K562 (cell line): ENCODE measurements around the gene UBE2I. TPM values are rescaled to one million over a fixed set of nuclear protein-coding genes. Genes with fewer than 3 reads are reported as not detected.

ENCODE experiments used
- ATAC-seq: fragments of 200-7000 bp; cut with Tn5 transposase; 3 replicates; pipeline ENCODE4 v1.9.1; 2020; ENCODE audit warnings: moderate library complexity
- BruUV-seq: library from RNA; stranded (reverse); fragments of 400-500 nt; replicated peaks from 2 replicates; lab custom pipeline; 2021; lab: Mats Ljungman, UMichigan
- CTCF ChIA-PET: fragments of 300-600 bp; formaldehyde crosslinking; extraction: SDS; loops from one replicate; lab custom pipeline; 2021; ENCODE audit warnings: low intra/inter-chr PET ratio; lab: Yijun Ruan, JAX
- POLR2A ChIA-PET: fragments of 300-600, 350-650 bp; sonication (Branson Sonifier 250); formaldehyde crosslinking; extraction: SDS; loops from one replicate; lab custom pipeline; 2021; ENCODE audit warnings: antibody characterized with exemption, inconsistent platforms; lab: Yijun Ruan, JAX
- DNase-seq, 4 experiments: peaks; one replicate each; pipeline versions ENCODE4 v3.0.0 to v3.0.0-alpha.2; 2011 to 2018; ENCODE audit warnings: low spot score in 3 of 4, mixed read lengths in 3 of 4; ENCODE audit errors: extremely low read depth in 1 of 4
- FAIRE-seq: peaks from 2 replicates; lab custom pipeline; 2011; peaks lifted over from hg19 to GRCh38; lab: Jason Lieb, UNC
- H2AFZ ChIP-seq: 2 replicates; pipeline ENCODE4 v1.6.0; 2011; ENCODE audit warnings: low read depth, low read length, control low read depth, inconsistent platforms
- H3K27ac ChIP-seq: fragments of 200-600 bp; 3 replicates; pipeline ENCODE4 v1.8.0; 2011; ENCODE audit warnings: low read depth, mild to moderate bottlenecking, control low read depth, inconsistent platforms, low read length, moderate library complexity, mixed read lengths; ENCODE audit errors: extremely low read depth
- H3K27me3 ChIP-seq, 2 experiments: fragments of 300-600 bp in 1 of 2; 2 replicates in 1 of 2; 3 replicates in 1 of 2; pipeline versions ENCODE4 v1.6.0 to v1.8.0; 2011; ENCODE audit warnings: inconsistent platforms in 2 of 2, low read length in 2 of 2, mild to moderate bottlenecking in 1 of 2, mixed read lengths in 1 of 2, moderate library complexity in 1 of 2; ENCODE audit not compliant: control insufficient read depth in 2 of 2, insufficient read depth in 2 of 2
- H3K36me3 ChIP-seq: fragments of 300-600 bp; 3 replicates; pipeline ENCODE4 v1.8.0; 2011; ENCODE audit warnings: mild to moderate bottlenecking, low read length, inconsistent platforms; ENCODE audit not compliant: control insufficient read depth, insufficient read depth
- H3K4me1 ChIP-seq, 2 experiments: fragments of 200-600 bp in 1 of 2; replicated peaks in 1 of 2; 2 replicates in 1 of 2; 3 replicates in 1 of 2; pipeline versions ENCODE4 v1.5.1 to v1.8.0; 2011; ENCODE audit warnings: inconsistent platforms in 2 of 2, low read length in 2 of 2, mild to moderate bottlenecking in 1 of 2, mixed read lengths in 1 of 2, moderate library complexity in 1 of 2; ENCODE audit not compliant: control insufficient read depth in 2 of 2, insufficient read depth in 2 of 2
- H3K4me2 ChIP-seq: 2 replicates; pipeline ENCODE4 v1.6.1; 2011; ENCODE audit warnings: low read length, control low read depth, inconsistent platforms, mixed read lengths; ENCODE audit not compliant: insufficient read depth
- H3K4me3 ChIP-seq: fragments of 200-600 bp; sonication (generic), shearing (Covaris generic); 2 replicates; pipeline ENCODE4 v1.5.1; 2016; ENCODE audit warnings: control low read depth, inconsistent platforms
- H3K79me2 ChIP-seq: fragments of 200-600 bp; 3 replicates; pipeline ENCODE4 v1.8.0; 2011; ENCODE audit warnings: low read length, inconsistent platforms; ENCODE audit not compliant: control insufficient read depth, insufficient read depth
- H3K9ac ChIP-seq, 2 experiments: 2 replicates each; pipeline versions ENCODE4 v1.6.0 to v1.6.1; 2011; ENCODE audit warnings: low read depth in 2 of 2, low read length in 2 of 2, control low read depth in 1 of 2, inconsistent platforms in 1 of 2, mild to moderate bottlenecking in 1 of 2, mixed read lengths in 1 of 2; ENCODE audit not compliant: insufficient read depth in 1 of 2
- H3K9me1 ChIP-seq: one replicate; pipeline ENCODE4 v1.6.0; 2011; ENCODE audit warnings: inconsistent platforms, mild to moderate bottlenecking, low read length, moderate library complexity; ENCODE audit not compliant: control insufficient read depth, insufficient read depth
- H3K9me3 ChIP-seq: replicated peaks from 2 replicates; pipeline ENCODE4 v1.5.1; 2011; ENCODE audit warnings: low read depth, low read length, inconsistent platforms; ENCODE audit not compliant: control insufficient read depth, insufficient read depth
- H4K20me1 ChIP-seq: replicated peaks from 2 replicates; pipeline ENCODE4 v1.6.1; 2011; ENCODE audit warnings: low read length, inconsistent platforms, mixed read lengths; ENCODE audit not compliant: control insufficient read depth, insufficient read depth
- CC2D1A ChIP-seq: fragments of 450-650 bp; IDR thresholded peaks from 2 replicates; pipeline ENCODE4 v1.6.1; 2017; ENCODE audit warnings: mild to moderate bottlenecking
- E2F3 ChIP-seq: fragments of 250-450 bp; sonication (Bioruptor Pico); IDR thresholded peaks from 2 replicates; pipeline ENCODE4 v1.4.0; 2020; ENCODE audit warnings: mild to moderate bottlenecking
- GABPA ChIP-seq: fragments of 200-800 bp; sonication (Bioruptor generic); conservative IDR thresholded peaks from 2 replicates; pipeline ENCODE4 v1.6.1; 2016; ENCODE audit warnings: low read depth, missing genetic modification characterization, missing compliant biosample characterization
- GMEB1 ChIP-seq: fragments of 250-450 bp; sonication (Bioruptor Pico); IDR thresholded peaks from 2 replicates; pipeline ENCODE4 v1.4.0; 2020; ENCODE audit warnings: mild to moderate bottlenecking
- HDAC6 ChIP-seq: IDR thresholded peaks from 2 replicates; pipeline ENCODE4 v1.6.1; 2012; ENCODE audit warnings: low read depth, mild to moderate bottlenecking, control low read depth, inconsistent platforms, low read length, moderate library complexity
- HDGF ChIP-seq: fragments of 450-650 bp; IDR thresholded peaks from 2 replicates; pipeline ENCODE4 v1.6.1; 2016
- MTA3 ChIP-seq: fragments of 450-650 bp; formaldehyde crosslinking; IDR thresholded peaks from 2 replicates; pipeline ENCODE4 v1.6.1; 2017; ENCODE audit warnings: mild to moderate bottlenecking, borderline replicate concordance
- NONO ChIP-seq, 2 experiments: fragments of 200-400 bp in 1 of 2; fragments of 450-650 bp in 1 of 2; formaldehyde crosslinking in 1 of 2; IDR thresholded peaks; 2 replicates each; pipeline ENCODE4 v1.6.1; 2017; ENCODE audit warnings: low read depth in 2 of 2, mild to moderate bottlenecking in 2 of 2, moderate library complexity in 2 of 2, low read length in 1 of 2
- PURB ChIP-seq: sonication (generic); formaldehyde crosslinking; IDR thresholded peaks from 2 replicates; pipeline ENCODE4 v1.9.0; 2021; ENCODE audit warnings: low read depth, mild to moderate bottlenecking, missing genetic modification reagents
- XRCC5 ChIP-seq: fragments of 200-400 bp; formaldehyde crosslinking; IDR thresholded peaks from 2 replicates; pipeline ENCODE4 v1.6.1; 2017; ENCODE audit warnings: low read depth, mild to moderate bottlenecking, low read length
- WGBS: fragments of 100-300 bp; shearing (Covaris generic); methylation state at CpG from one replicate; pipeline ENCODE4 v1.1.6; 2016; ENCODE audit warnings: low coverage, mixed read lengths; ENCODE audit not compliant: insufficient coverage; ENCODE audit errors: missing lambda C conversion rate; 5-methylcytosine and 5-hydroxymethylcytosine counted together
- in situ Hi-C: fragments of 300-500 bp; cut with MboI; formaldehyde crosslinking; loops from 4 replicates; pipeline ENCODE4 v1.15.0; 2018; ENCODE audit warnings: inconsistent platforms, mixed read lengths
- intact Hi-C: fragments of 100-400 bp; cut with micrococcal nuclease; formaldehyde crosslinking; loops from 2 replicates; pipeline ENCODE4 v1.14.2; 2022
- polyA plus RNA-seq, 8 experiments: library from polyadenylated mRNA; depleted of rRNA in 4 of 8; stranded (reverse) in 5 of 8; unstranded in 3 of 8; fragments of >200 nt; fragmentation: Nextera tagmentation in 2 of 8; fragmentation: Illumina TruSeq in 1 of 8; extraction: Ambion mirVana in 2 of 8; extraction: Trizol in 1 of 8; gene quantifications; 2 replicates each; pipeline versions ENCODE4 v1.2.1 to v1.2.3, GENCODE V29; 2011 to 2014; ENCODE audit warnings: inconsistent platforms in 1 of 8, missing spikeins in 1 of 8
- total RNA-seq, 7 experiments: library from RNA; depleted of rRNA in 6 of 7; stranded (reverse); fragments of >200 nt in 6 of 7; fragmentation: Illumina TruSeq in 2 of 7; extraction: Trizol in 2 of 7; gene quantifications; 2 replicates each; pipeline versions ENCODE4 v1.2.1 to v1.2.3, GENCODE V29; 2011 to 2021; ENCODE audit warnings: low replicate concordance in 1 of 7
- TF ChIP-seq, protein P1 (sequence below), 2 experiments: fragments of 450-650 bp in 1 of 2; sonication (generic) in 1 of 2; formaldehyde crosslinking in 1 of 2; IDR thresholded peaks in 1 of 2; conservative IDR thresholded peaks in 1 of 2; 2 replicates each; pipeline versions ENCODE4 v1.6.1 to v1.8.1; 2016 to 2023; ENCODE audit warnings: mild to moderate bottlenecking in 2 of 2, moderate library complexity in 2 of 2, inconsistent platforms in 1 of 2, missing genetic modification reagents in 1 of 2
- TF ChIP-seq, protein P2 (sequence below): fragments of 250-450 bp; sonication (Bioruptor Pico); IDR thresholded peaks from 2 replicates; pipeline ENCODE4 v1.8.0; 2022; ENCODE audit warnings: moderate library complexity, mild to moderate bottlenecking, inconsistent platforms
- TF ChIP-seq, protein P3 (sequence below): IDR thresholded peaks from 2 replicates; pipeline ENCODE4 v1.6.1; 2011; ENCODE audit warnings: borderline replicate concordance, low read depth, mild to moderate bottlenecking, moderate library complexity, low read length; ENCODE audit not compliant: insufficient read depth, poor library complexity, severe bottlenecking

Gene UBE2I
- total and polyA plus RNA-seq, 9 of the 15 experiments (the other 6 are each of a cell fraction or from before 2014, with no cell fraction given), result 36.6 to 254 (median 104) TPM

DNA sequence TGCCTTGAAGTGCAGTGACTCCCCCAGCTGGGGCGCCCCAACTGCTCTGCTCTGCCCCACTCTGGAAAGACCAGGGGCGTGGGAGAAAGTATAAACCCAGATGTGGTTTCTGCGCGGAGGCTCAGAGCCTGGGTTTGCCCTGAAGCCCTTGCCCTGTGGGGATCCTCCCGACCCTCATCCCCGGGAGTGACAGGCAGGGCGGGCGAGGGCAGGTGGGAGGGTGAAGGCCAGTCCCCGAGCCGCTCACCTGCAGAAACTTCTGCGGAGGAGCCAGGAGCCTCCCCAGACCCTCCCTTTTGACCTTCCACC is 49.7 kb upstream of the UBE2I start (continued):
- no peak for TF ChIP-seq E2F3

GRCh38 chr16:1260101-1260680 is 49.2 kb upstream of the UBE2I start:
- H3K9ac ChIP-seq, result no peak overlapping the region
- H3K79me2 ChIP-seq, result no peaks in the 10 kb centered on the region
- H4K20me1 ChIP-seq, result peaks cover 9% of the 10 kb centered on the region; the same call in 1 of the 2 replicates
- no peak overlapping the region for H2AFZ ChIP-seq
- ChIA-PET POLR2A (no interaction called here), CTCF (no interaction called here)
- intact Hi-C loops (no loop called here), in situ Hi-C loops (no loop called here)
- H3K4me2 ChIP-seq, result no peak overlapping the region
- H3K9me1 ChIP-seq, result peaks cover 3% of the 10 kb centered on the region
- ATAC-seq (no peak), FAIRE-seq (no peak), DNase-seq (no peak)
- WGBS, result under 1% methylated on average over 25 of the region's 36 CpGs
- BruUV-seq, result no TSS peak
- no peak overlapping the region for H3K4me3 ChIP-seq
- H3K36me3 ChIP-seq, result no peaks in the 10 kb centered on the region
- H3K4me1 ChIP-seq, result peaks cover 0 to 60% of the 10 kb centered on the region in 2 experiments; a peak in 2 of 5 replicates
- H3K27ac ChIP-seq, result no peak overlapping the region
- H3K27me3 ChIP-seq, result peaks cover 20 to 59% of the 10 kb centered on the region in 2 experiments; a peak in 4 of 5 replicates
- H3K9me3 ChIP-seq, result peaks cover 7% of the 10 kb centered on the region; the same call in 1 of the 2 replicates
- TF ChIP-seq XRCC5 (no peak), HDAC6 (no peak), NONO (IDR thresholded peaks at IDR 0.05; ENCODE audit: low read depth in 2 of 2, low read length in 1 of 2) (no peak), HDGF (no peak), CC2D1A (no peak), GMEB1 (CRISPR knock-in tag) (no peak), PURB (no peak), MTA3 (no peak), GABPA (tag) (no peak)
- TF ChIP-seq, protein P1, sequence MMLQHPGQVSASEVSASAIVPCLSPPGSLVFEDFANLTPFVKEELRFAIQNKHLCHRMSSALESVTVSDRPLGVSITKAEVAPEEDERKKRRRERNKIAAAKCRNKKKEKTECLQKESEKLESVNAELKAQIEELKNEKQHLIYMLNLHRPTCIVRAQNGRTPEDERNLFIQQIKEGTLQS (IDR thresholded peaks at IDR 0.05), result no peak
- TF ChIP-seq, protein P1 (CRISPR knock-in tag; conservative IDR thresholded peaks at IDR 0.05), result no peak
- TF ChIP-seq, protein P2, sequence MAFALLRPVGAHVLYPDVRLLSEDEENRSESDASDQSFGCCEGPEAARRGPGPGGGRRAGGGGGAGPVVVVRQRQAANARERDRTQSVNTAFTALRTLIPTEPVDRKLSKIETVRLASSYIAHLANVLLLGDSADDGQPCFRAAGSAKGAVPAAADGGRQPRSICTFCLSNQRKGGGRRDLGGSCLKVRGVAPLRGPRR (CRISPR knock-in tag), result no peak
- TF ChIP-seq, protein P3, sequence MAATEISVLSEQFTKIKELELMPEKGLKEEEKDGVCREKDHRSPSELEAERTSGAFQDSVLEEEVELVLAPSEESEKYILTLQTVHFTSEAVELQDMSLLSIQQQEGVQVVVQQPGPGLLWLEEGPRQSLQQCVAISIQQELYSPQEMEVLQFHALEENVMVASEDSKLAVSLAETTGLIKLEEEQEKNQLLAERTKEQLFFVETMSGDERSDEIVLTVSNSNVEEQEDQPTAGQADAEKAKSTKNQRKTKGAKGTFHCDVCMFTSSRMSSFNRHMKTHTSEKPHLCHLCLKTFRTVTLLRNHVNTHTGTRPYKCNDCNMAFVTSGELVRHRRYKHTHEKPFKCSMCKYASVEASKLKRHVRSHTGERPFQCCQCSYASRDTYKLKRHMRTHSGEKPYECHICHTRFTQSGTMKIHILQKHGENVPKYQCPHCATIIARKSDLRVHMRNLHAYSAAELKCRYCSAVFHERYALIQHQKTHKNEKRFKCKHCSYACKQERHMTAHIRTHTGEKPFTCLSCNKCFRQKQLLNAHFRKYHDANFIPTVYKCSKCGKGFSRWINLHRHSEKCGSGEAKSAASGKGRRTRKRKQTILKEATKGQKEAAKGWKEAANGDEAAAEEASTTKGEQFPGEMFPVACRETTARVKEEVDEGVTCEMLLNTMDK, result no peak
